Tibial artery (tissue), 4 donors: Measurements from ENCODE around the gene SERPINB11.
"Not testable (repeated sequence)": the region's sequence is repeated elsewhere in the genome, so short reads cannot be mapped to it uniquely, and the experiment has no call there.

Experiments used
- DNase-seq, 2 donors: peaks; one replicate each; pipeline ENCODE4 v3.0.0-alpha.2; 2019
- H3K27ac ChIP-seq, 2 donors: fragments of 200-600 bp; sonication (generic) in 1 of 2; 1 replicate in 1 of 2; 2 replicates in 1 of 2; pipeline ENCODE4 v1.5.1; 2018 to 2019; ENCODE audit warnings: mild to moderate bottlenecking in 1 of 2
- H3K27me3 ChIP-seq, 2 donors: fragments of 200-600 bp; sonication (generic) in 1 of 2; one replicate each; pipeline versions ENCODE4 v1.5.1 to v1.6.0; 2016 to 2019
- H3K36me3 ChIP-seq, 3 donors: fragments of 200-600 bp; sonication (generic) in 2 of 3; one replicate each; pipeline ENCODE4 v1.5.1; 2016 to 2019; ENCODE audit warnings: mild to moderate bottlenecking in 2 of 3
- H3K4me1 ChIP-seq, 4 donors: fragments of 200-600 bp; sonication (generic) in 2 of 4; 1 replicate in 3 of 4; 2 replicates in 1 of 4; pipeline ENCODE4 v1.5.1; 2016 to 2019
- H3K4me3 ChIP-seq, 2 donors: fragments of 200-600 bp; sonication (generic) in 1 of 2; 1 replicate in 1 of 2; 2 replicates in 1 of 2; pipeline ENCODE4 v1.5.1; 2018 to 2019; ENCODE audit warnings: mild to moderate bottlenecking in 2 of 2
- H3K9me3 ChIP-seq, 3 donors: fragments of 200-600 bp; sonication (generic) in 1 of 3; one replicate each; pipeline ENCODE4 v1.5.1; 2016 to 2019
- intact Hi-C: fragments of 100-400 bp; cut with DNase I; formaldehyde crosslinking; loops from one replicate; pipeline ENCODE4 v1.15.0; 2023; ENCODE audit warnings: low total_unique reads
- TF ChIP-seq, protein P1 (sequence below), 2 experiments: fragments of 200-600 bp in 1 of 2; fragments of 450-650 bp in 1 of 2; IDR thresholded peaks; one replicate each; pipeline ENCODE4 v1.5.1; 2017 to 2019; ENCODE audit warnings: antibody characterized with exemption in 2 of 2, mild to moderate bottlenecking in 1 of 2, moderate library complexity in 1 of 2

SERPINB11 gene

DNA sequence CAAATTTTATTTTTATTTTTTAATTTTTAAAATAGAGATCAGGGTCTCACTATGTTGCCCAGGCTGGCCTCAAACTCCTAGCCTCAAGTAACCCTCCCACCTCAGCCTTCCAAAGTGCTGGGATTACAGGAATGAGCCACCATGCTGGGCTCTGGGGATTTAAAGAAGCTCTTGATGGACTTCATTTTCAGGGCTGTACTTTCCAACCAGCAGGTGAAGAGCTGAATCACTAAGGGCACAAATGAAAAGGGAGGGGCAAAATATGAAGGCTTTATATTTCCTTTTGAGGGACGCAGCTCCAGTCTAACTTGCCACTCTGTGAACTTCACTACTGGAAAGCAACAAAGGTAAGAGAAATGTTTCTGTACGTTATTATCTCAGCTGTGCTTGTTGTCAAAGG is at the start of gene SERPINB11:
SERPINB11 (plus strand) TSS at position 301 of the 400 bp plus-strand sequence. CDS start 7,234 bp downstream, outside the sequence.
- H3K36me3 ChIP-seq = no peaks in the 10 kb centered on the region
- no peak within 1 kb of the TSS for H3K27ac ChIP-seq
- H3K4me3 ChIP-seq = no peak within 1 kb of the TSS
- H3K9me3 ChIP-seq = no peaks in the 10 kb centered on the region
- H3K4me1 ChIP-seq = no peaks in the 10 kb centered on the region
- TF ChIP-seq, protein P1, sequence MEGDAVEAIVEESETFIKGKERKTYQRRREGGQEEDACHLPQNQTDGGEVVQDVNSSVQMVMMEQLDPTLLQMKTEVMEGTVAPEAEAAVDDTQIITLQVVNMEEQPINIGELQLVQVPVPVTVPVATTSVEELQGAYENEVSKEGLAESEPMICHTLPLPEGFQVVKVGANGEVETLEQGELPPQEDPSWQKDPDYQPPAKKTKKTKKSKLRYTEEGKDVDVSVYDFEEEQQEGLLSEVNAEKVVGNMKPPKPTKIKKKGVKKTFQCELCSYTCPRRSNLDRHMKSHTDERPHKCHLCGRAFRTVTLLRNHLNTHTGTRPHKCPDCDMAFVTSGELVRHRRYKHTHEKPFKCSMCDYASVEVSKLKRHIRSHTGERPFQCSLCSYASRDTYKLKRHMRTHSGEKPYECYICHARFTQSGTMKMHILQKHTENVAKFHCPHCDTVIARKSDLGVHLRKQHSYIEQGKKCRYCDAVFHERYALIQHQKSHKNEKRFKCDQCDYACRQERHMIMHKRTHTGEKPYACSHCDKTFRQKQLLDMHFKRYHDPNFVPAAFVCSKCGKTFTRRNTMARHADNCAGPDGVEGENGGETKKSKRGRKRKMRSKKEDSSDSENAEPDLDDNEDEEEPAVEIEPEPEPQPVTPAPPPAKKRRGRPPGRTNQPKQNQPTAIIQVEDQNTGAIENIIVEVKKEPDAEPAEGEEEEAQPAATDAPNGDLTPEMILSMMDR (IDR thresholded peaks at IDR 0.05) = no peak
- no peaks in the 10 kb centered on the region for H3K27me3 ChIP-seq
- DNase-seq = no peak
- intact Hi-C loops = no loop called here

DNA sequence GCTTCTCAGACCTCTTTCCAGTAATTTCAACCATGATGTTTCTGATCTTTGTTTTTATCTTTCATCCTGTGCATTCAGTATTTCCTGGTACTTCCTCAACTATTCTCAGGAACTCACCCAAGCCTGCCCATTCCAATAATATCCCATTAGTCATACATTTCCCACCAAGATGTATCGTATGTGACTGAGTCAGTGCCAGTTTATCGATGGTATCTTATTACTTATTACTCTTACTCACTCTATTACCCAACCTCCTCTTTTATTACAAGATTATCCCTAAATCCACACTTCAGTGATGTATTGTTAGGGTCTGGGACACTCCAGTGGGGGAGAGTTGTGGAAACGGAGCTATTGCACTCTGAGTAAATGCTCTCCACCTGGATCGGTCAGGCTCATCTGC is 43.8 kb upstream of the SERPINB11 start:
- H3K4me3 ChIP-seq, intact Hi-C loops, H3K27me3 ChIP-seq, H3K9me3 ChIP-seq, DNase-seq, H3K27ac ChIP-seq, H3K36me3 ChIP-seq, H3K4me1 ChIP-seq: not testable (repeated sequence)

DNA sequence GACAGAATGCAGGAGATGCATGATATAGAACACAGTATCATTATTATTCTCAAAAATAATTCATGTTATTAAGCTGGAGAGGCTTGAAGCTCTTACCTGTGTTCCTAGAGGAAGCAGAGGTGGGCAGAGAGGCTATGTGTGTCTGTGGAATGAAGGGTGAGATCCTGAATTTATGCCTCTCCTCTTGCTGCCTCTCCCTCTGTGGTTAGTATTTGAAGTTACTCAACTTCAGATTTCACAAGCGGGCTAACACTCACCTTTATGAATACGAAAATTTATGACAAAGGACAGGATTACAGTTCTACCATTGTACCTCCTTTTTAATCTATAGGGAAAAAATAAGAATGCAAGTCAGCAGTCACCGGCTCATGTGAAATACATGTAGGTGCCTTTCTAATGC is 41.0 kb upstream of the SERPINB11 start, which contains the start of gene SERPINB3:
SERPINB3 (minus strand) TSS at position 144 of the 400 bp plus-strand sequence. CDS start 677 bp downstream, outside the sequence.
- H3K27me3 ChIP-seq, DNase-seq, H3K9me3 ChIP-seq, intact Hi-C loops, H3K27ac ChIP-seq, H3K4me1 ChIP-seq, H3K36me3 ChIP-seq, H3K4me3 ChIP-seq: not testable (repeated sequence)

GRCh38 chr18:63664571-63664970 is 38.2 kb upstream of the SERPINB11 start:
- no peak for DNase-seq
- no peaks in the 10 kb centered on the region for H3K4me1 ChIP-seq
- no peaks in the 10 kb centered on the region for H3K36me3 ChIP-seq
- H3K27me3 ChIP-seq = no peaks in the 10 kb centered on the region
- TF ChIP-seq, protein P1 (IDR thresholded peaks at IDR 0.05) = no peak
- no peak overlapping the region for H3K4me3 ChIP-seq
- intact Hi-C loops = no loop called here
- H3K9me3 ChIP-seq = no peaks in the 10 kb centered on the region
- H3K27ac ChIP-seq = no peak overlapping the region

- Histone ChIP-seq H3K27ac (no peak overlapping the region), H3K36me3 (no peaks in the 10 kb centered on the region), H3K4me1 (no peaks in the 10 kb centered on the region), H3K9me3 (no peaks in the 10 kb centered on the region), H3K27me3 (no peaks in the 10 kb centered on the region), H3K4me3 (no peak overlapping the region)
- intact Hi-C loops = no loop called here
- no peak for DNase-seq
- TF ChIP-seq, protein P1 (IDR thresholded peaks at IDR 0.05) = no peak
Observed at GRCh38 chr18:63676526-63677323, 26.0 kb upstream of the SERPINB11 start.

DNA sequence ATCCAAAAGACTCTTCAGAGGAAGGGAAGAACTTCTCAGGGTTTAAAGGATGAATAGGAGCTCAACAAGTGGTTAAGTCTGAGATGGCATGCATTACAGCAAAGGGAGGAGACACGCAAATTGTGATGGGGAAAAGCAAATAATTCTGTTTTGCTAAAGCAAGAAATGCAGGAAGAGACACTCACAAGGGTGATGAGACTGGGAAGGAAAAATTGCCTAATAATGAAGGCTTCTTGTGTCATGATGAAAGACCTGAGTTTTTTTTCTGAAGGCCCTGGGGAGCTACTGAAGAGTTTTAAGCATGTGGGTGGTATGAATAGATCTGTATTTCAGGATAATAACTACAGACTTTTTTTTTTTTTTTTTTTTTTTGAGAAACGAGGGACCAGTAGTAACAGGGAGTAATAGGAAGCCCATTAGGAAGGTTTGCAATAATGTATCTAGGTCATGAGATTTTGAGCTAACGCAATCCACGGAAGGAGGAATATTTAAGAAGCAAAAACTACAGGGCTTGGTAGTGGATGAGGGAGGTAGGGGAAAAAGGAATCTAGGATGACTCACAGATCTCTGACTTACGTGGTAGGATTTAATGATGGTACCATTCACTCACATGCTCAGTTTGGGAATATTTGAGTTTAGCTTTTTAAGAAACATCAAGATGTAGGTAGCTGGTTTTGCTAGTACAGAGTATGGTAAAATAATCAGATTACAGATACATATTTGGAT is 25.1 kb upstream of the SERPINB11 start:
- H3K27ac ChIP-seq = no peak overlapping the region
- no peaks in the 10 kb centered on the region for H3K27me3 ChIP-seq
- no peak overlapping the region for H3K4me3 ChIP-seq
- intact Hi-C loops = no loop called here
- no peaks in the 10 kb centered on the region for H3K9me3 ChIP-seq
- no peak for DNase-seq
- H3K36me3 ChIP-seq = no peaks in the 10 kb centered on the region
- H3K4me1 ChIP-seq = no peaks in the 10 kb centered on the region
- TF ChIP-seq, protein P1 (IDR thresholded peaks at IDR 0.05) = no peak
